K562 (cell line): ENCODE measurements around the gene ELMO1. TPM values are rescaled to one million over a fixed set of nuclear protein-coding genes. Genes with fewer than 3 reads are reported as not detected.

Experiments
- ATAC-seq: fragments of 200-7000 bp; cut with Tn5 transposase; 3 replicates; pipeline ENCODE4 v1.9.1; 2020; ENCODE audit warnings: moderate library complexity
- BruUV-seq: library from RNA; stranded (reverse); fragments of 400-500 nt; replicated peaks from 2 replicates; lab custom pipeline; 2021; lab: Mats Ljungman, UMichigan
- CTCF ChIA-PET: fragments of 300-600 bp; formaldehyde crosslinking; extraction: SDS; loops from one replicate; lab custom pipeline; 2021; ENCODE audit warnings: low intra/inter-chr PET ratio; lab: Yijun Ruan, JAX
- POLR2A ChIA-PET: fragments of 300-600, 350-650 bp; sonication (Branson Sonifier 250); formaldehyde crosslinking; extraction: SDS; loops from one replicate; lab custom pipeline; 2021; ENCODE audit warnings: antibody characterized with exemption, inconsistent platforms; lab: Yijun Ruan, JAX
- DNase-seq, 4 experiments: peaks; one replicate each; pipeline versions ENCODE4 v3.0.0 to v3.0.0-alpha.2; 2011 to 2018; ENCODE audit warnings: low spot score in 3 of 4, mixed read lengths in 3 of 4; ENCODE audit errors: extremely low read depth in 1 of 4
- FAIRE-seq: peaks from 2 replicates; lab custom pipeline; 2011; peaks lifted over from hg19 to GRCh38; lab: Jason Lieb, UNC
- H2AFZ ChIP-seq: 2 replicates; pipeline ENCODE4 v1.6.0; 2011; ENCODE audit warnings: low read depth, low read length, control low read depth, inconsistent platforms
- H3K27ac ChIP-seq: fragments of 200-600 bp; 3 replicates; pipeline ENCODE4 v1.8.0; 2011; ENCODE audit warnings: low read depth, mild to moderate bottlenecking, control low read depth, inconsistent platforms, low read length, moderate library complexity, mixed read lengths; ENCODE audit errors: extremely low read depth
- H3K27me3 ChIP-seq, 2 experiments: fragments of 300-600 bp in 1 of 2; 2 replicates in 1 of 2; 3 replicates in 1 of 2; pipeline versions ENCODE4 v1.6.0 to v1.8.0; 2011; ENCODE audit warnings: inconsistent platforms in 2 of 2, low read length in 2 of 2, mild to moderate bottlenecking in 1 of 2, mixed read lengths in 1 of 2, moderate library complexity in 1 of 2; ENCODE audit not compliant: control insufficient read depth in 2 of 2, insufficient read depth in 2 of 2
- H3K36me3 ChIP-seq: fragments of 300-600 bp; 3 replicates; pipeline ENCODE4 v1.8.0; 2011; ENCODE audit warnings: mild to moderate bottlenecking, low read length, inconsistent platforms; ENCODE audit not compliant: control insufficient read depth, insufficient read depth
- H3K4me1 ChIP-seq, 2 experiments: fragments of 200-600 bp in 1 of 2; replicated peaks in 1 of 2; 2 replicates in 1 of 2; 3 replicates in 1 of 2; pipeline versions ENCODE4 v1.5.1 to v1.8.0; 2011; ENCODE audit warnings: inconsistent platforms in 2 of 2, low read length in 2 of 2, mild to moderate bottlenecking in 1 of 2, mixed read lengths in 1 of 2, moderate library complexity in 1 of 2; ENCODE audit not compliant: control insufficient read depth in 2 of 2, insufficient read depth in 2 of 2
- H3K4me2 ChIP-seq: 2 replicates; pipeline ENCODE4 v1.6.1; 2011; ENCODE audit warnings: low read length, control low read depth, inconsistent platforms, mixed read lengths; ENCODE audit not compliant: insufficient read depth
- H3K4me3 ChIP-seq: fragments of 200-600 bp; sonication (generic), shearing (Covaris generic); 2 replicates; pipeline ENCODE4 v1.5.1; 2016; ENCODE audit warnings: control low read depth, inconsistent platforms
- H3K79me2 ChIP-seq: fragments of 200-600 bp; 3 replicates; pipeline ENCODE4 v1.8.0; 2011; ENCODE audit warnings: low read length, inconsistent platforms; ENCODE audit not compliant: control insufficient read depth, insufficient read depth
- H3K9ac ChIP-seq, 2 experiments: 2 replicates each; pipeline versions ENCODE4 v1.6.0 to v1.6.1; 2011; ENCODE audit warnings: low read depth in 2 of 2, low read length in 2 of 2, control low read depth in 1 of 2, inconsistent platforms in 1 of 2, mild to moderate bottlenecking in 1 of 2, mixed read lengths in 1 of 2; ENCODE audit not compliant: insufficient read depth in 1 of 2
- H3K9me1 ChIP-seq: one replicate; pipeline ENCODE4 v1.6.0; 2011; ENCODE audit warnings: inconsistent platforms, mild to moderate bottlenecking, low read length, moderate library complexity; ENCODE audit not compliant: control insufficient read depth, insufficient read depth
- H3K9me3 ChIP-seq: replicated peaks from 2 replicates; pipeline ENCODE4 v1.5.1; 2011; ENCODE audit warnings: low read depth, low read length, inconsistent platforms; ENCODE audit not compliant: control insufficient read depth, insufficient read depth
- H4K20me1 ChIP-seq: replicated peaks from 2 replicates; pipeline ENCODE4 v1.6.1; 2011; ENCODE audit warnings: low read length, inconsistent platforms, mixed read lengths; ENCODE audit not compliant: control insufficient read depth, insufficient read depth
- CBX8 ChIP-seq: fragments of 200-600 bp; sonication (generic); IDR thresholded peaks from 2 replicates; pipeline ENCODE4 v1.6.1; 2012; ENCODE audit warnings: borderline replicate concordance, mixed run types, low read depth, mild to moderate bottlenecking, moderate library complexity, mixed read lengths, low read length, control low read depth, inconsistent platforms; ENCODE audit not compliant: poor library complexity, severe bottlenecking; ENCODE audit errors: extremely low read depth
- CHD7 ChIP-seq: fragments of 200-600 bp; sonication (generic); IDR thresholded peaks from one replicate; pipeline ENCODE4 v1.6.1; 2012; ENCODE audit warnings: mild to moderate bottlenecking, low read depth, low read length, inconsistent platforms
- MCM5 ChIP-seq: fragments of 450-650 bp; IDR thresholded peaks from 2 replicates; pipeline ENCODE4 v1.6.1; 2016; ENCODE audit warnings: low read depth
- RAD51 ChIP-seq: fragments of 450-650 bp; IDR thresholded peaks from 2 replicates; pipeline ENCODE4 v1.7.1; 2016; ENCODE audit warnings: low read depth, mild to moderate bottlenecking, borderline replicate concordance
- TAL1 ChIP-seq: fragments of 450-650 bp; IDR thresholded peaks from 2 replicates; pipeline ENCODE4 v1.6.1; 2016; ENCODE audit warnings: mild to moderate bottlenecking
- THAP7 ChIP-seq: fragments of 250-450 bp; sonication (Bioruptor Pico); IDR thresholded peaks from 2 replicates; pipeline ENCODE4 v1.5.0; 2021
- U2AF1 ChIP-seq: fragments of 200-400 bp; formaldehyde crosslinking; optimal IDR thresholded peaks from 2 replicates; pipeline ENCODE3; 2017; ENCODE audit warnings: mild to moderate bottlenecking, low read depth, low read length, moderate library complexity
- WGBS: fragments of 100-300 bp; shearing (Covaris generic); methylation state at CpG from one replicate; pipeline ENCODE4 v1.1.6; 2016; ENCODE audit warnings: low coverage, mixed read lengths; ENCODE audit not compliant: insufficient coverage; ENCODE audit errors: missing lambda C conversion rate; 5-methylcytosine and 5-hydroxymethylcytosine counted together
- in situ Hi-C: fragments of 300-500 bp; cut with MboI; formaldehyde crosslinking; loops from 4 replicates; pipeline ENCODE4 v1.15.0; 2018; ENCODE audit warnings: inconsistent platforms, mixed read lengths
- intact Hi-C: fragments of 100-400 bp; cut with micrococcal nuclease; formaldehyde crosslinking; loops from 2 replicates; pipeline ENCODE4 v1.14.2; 2022
- polyA plus RNA-seq, 8 experiments: library from polyadenylated mRNA; depleted of rRNA in 4 of 8; stranded (reverse) in 5 of 8; unstranded in 3 of 8; fragments of >200 nt; fragmentation: Nextera tagmentation in 2 of 8; fragmentation: Illumina TruSeq in 1 of 8; extraction: Ambion mirVana in 2 of 8; extraction: Trizol in 1 of 8; gene quantifications; 2 replicates each; pipeline versions ENCODE4 v1.2.1 to v1.2.3, GENCODE V29; 2011 to 2014; ENCODE audit warnings: inconsistent platforms in 1 of 8, missing spikeins in 1 of 8
- total RNA-seq, 7 experiments: library from RNA; depleted of rRNA in 6 of 7; stranded (reverse); fragments of >200 nt in 6 of 7; fragmentation: Illumina TruSeq in 2 of 7; extraction: Trizol in 2 of 7; gene quantifications; 2 replicates each; pipeline versions ENCODE4 v1.2.1 to v1.2.3, GENCODE V29; 2011 to 2021; ENCODE audit warnings: low replicate concordance in 1 of 7
- TF ChIP-seq, protein P1 (sequence below), 2 experiments: fragments of 450-650 bp; conservative IDR thresholded peaks; 2 replicates each; pipeline ENCODE4 v1.6.1; 2017; ENCODE audit warnings: mild to moderate bottlenecking in 2 of 2, moderate library complexity in 2 of 2

ELMO1 gene
- total and polyA plus RNA-seq, 9 of the 15 experiments (the other 6 are each of a cell fraction or from before 2014, with no cell fraction given), result 0.36 to 7.2 (median 3.6) TPM

GRCh38 chr7:37104822-37105518 is 343.7 kb downstream of the ELMO1 start:
- Histone ChIP-seq H3K79me2 (no peaks in the 10 kb centered on the region), H3K27me3 (no peaks in the 10 kb centered on the region), H4K20me1 (no peaks in the 10 kb centered on the region), H3K4me3 (no peak overlapping the region), H3K9ac (no peak overlapping the region), H3K9me1 (no peaks in the 10 kb centered on the region), H3K4me1 (no peaks in the 10 kb centered on the region), H3K36me3 (no peaks in the 10 kb centered on the region), H3K27ac (no peak overlapping the region), H3K9me3 (no peaks in the 10 kb centered on the region), H3K4me2 (no peak overlapping the region), H2AFZ (no peak overlapping the region)
- intact Hi-C loops (no loop called here), in situ Hi-C loops (no loop called here)
- POLR2A ChIA-PET, result no interaction called here
- DNase-seq (no peak), ATAC-seq (no peak), FAIRE-seq (no peak)
- WGBS, result 16% methylated on average over 6 of the region's 6 CpGs
- CTCF ChIA-PET, result no interaction called here
- BruUV-seq, result no TSS peak
- no peak for TF ChIP-seq TAL1
- TF ChIP-seq U2AF1, result no peak
- no peak for TF ChIP-seq CHD7
- TF ChIP-seq CBX8, result no peak
- TF ChIP-seq RAD51, result no peak
- TF ChIP-seq, protein P1, sequence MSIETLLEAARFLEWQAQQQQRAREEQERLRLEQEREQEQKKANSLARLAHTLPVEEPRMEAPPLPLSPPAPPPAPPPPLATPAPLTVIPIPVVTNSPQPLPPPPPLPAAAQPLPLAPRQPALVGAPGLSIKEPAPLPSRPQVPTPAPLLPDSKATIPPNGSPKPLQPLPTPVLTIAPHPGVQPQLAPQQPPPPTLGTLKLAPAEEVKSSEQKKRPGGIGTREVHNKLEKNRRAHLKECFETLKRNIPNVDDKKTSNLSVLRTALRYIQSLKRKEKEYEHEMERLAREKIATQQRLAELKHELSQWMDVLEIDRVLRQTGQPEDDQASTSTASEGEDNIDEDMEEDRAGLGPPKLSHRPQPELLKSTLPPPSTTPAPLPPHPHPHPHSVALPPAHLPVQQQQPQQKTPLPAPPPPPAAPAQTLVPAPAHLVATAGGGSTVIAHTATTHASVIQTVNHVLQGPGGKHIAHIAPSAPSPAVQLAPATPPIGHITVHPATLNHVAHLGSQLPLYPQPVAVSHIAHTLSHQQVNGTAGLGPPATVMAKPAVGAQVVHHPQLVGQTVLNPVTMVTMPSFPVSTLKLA (conservative IDR thresholded peaks at IDR 0.05), result no peak
- no peak for TF ChIP-seq THAP7 (CRISPR knock-in tag)
- no peak for TF ChIP-seq MCM5
